Right forelimb (tissue), 1 donor: Measurements from ENCODE around the gene KCNA5.
A peak's percentile ranks its signal among the peaks of the same experiment; 100 is the strongest.

Source experiments
- DNase-seq: peaks from one replicate; pipeline ENCODE4 v3.0.0-alpha.2; 2018

KCNA5 gene

DNA sequence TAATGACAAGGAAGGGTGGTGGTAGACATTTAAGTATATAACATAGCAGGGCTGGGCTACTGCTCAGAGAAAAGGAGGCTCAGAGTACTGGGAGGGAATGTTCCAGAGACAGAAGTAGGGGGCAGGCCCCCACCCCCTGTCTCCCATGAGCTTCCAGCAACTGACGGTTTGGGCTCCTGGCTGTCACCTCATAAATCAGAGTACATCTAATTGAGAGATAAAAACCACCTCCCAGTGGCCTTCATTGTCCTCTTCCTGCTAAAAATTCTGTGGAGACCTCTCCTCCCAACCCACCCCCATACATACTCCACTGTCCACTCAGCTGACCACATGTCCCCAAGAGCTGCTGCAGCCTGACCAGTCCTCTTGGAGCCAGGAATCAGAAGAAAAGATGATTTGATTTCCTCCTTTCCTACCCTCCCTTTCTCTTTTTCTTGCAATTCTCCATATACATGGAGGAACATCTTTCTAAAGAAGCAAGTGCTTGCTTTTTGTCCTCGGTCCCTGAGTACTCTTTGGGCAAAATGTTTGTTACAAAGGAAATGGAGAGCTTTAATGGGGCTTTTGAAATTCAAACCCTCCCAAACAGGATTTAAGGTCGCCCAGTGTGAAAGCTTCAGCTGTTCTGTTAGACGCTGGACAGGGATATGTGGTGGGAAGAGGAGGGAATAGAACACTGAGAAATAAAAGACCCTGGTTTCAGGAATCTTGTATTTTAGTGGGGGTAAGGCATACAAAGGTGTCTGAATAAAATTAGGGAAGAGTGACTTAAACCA is 16.4 kb upstream of the KCNA5 start:
- DNase-seq: no peak

- no peak for DNase-seq
Observed at GRCh38 chr12:5030066-5030465, 13.6 kb upstream of the KCNA5 start.

- DNase-seq: no peak
Observed at GRCh38 chr12:5031242-5031641, 12.4 kb upstream of the KCNA5 start.

DNA sequence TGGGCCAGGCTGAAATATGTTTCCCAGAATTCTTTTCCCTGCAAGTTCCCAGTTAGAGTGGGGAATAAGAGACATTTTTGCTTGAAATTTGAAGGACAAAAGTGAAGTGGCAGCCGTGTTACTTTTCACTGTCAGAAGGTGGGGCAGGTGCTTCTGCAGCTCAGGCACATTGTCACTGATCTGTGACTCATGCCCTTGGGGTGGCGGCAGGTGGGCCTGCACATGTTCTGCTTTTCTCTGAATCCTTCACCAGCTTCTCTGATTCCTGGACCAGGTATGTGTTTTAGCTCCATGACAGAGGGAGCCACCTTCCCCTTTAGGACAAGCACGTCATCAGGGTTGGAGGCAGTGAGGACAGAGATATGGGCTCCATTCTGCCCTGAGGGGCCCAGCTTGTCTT is 11.7 kb upstream of the KCNA5 start:
- no peak for DNase-seq

DNA sequence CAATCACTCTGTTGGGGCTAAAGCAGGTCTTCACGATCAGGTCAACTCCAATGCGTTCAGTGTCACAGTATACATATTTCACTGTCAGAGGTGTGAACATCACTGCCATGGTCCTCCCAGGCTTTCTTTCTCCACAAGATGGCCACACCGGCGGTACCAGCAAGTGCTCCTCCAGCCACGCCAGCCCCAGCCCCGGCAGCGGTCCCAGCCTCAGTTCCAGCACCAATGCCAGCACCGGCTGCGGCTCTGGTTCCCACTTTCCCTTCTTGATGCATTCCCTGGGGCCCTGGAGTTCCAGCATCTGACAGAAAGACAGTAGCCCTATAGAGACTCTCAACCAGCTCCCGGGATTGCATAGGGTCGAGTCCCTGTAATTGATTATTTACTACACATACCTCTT is 10.9 kb upstream of the KCNA5 start:
- no peak for DNase-seq

DNA sequence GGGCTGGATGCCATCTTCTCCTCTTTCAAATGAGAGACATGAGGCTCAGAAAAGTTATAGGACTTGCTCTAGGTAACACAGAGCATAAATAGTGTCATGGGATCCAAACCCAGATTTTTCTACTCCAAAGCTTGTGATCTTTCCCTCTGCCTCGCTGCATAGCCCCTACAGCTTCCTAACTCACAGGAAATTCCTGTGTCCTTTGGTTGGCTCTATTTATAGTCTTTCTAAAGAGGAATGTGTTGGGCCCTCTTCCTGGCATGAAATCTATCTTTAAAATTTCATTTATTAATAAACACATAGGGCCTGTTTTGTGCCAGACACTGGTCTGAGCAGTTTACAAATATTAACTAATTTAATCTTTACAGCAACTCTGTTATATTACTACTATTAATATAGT is 9.8 kb upstream of the KCNA5 start:
- DNase-seq: no peak

- DNase-seq: no peak
Observed at GRCh38 chr12:5034603-5035002, 9.1 kb upstream of the KCNA5 start.

GRCh38 chr12:5035618-5036017 is 8.1 kb upstream of the KCNA5 start:
- DNase-seq: no peak

DNA sequence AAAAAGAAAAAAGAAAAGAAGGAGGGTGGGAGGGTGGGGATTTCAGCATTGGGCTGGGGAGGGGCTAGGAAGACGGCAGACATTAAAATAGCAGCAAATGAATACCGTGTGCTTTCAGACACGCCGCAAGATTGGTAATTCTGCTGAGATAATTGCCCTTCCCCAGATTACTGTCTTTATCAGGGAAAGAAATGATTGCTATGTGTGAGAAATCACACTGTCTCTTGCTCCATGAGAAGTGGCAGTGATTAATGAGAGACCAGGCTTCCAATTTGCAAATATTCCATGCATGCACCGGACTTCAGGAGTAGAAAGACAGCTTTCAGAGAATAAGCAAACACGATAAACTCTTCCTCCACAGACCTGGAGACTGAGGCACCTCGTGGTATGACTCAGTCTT is 7.6 kb upstream of the KCNA5 start:
- no peak for DNase-seq

DNA sequence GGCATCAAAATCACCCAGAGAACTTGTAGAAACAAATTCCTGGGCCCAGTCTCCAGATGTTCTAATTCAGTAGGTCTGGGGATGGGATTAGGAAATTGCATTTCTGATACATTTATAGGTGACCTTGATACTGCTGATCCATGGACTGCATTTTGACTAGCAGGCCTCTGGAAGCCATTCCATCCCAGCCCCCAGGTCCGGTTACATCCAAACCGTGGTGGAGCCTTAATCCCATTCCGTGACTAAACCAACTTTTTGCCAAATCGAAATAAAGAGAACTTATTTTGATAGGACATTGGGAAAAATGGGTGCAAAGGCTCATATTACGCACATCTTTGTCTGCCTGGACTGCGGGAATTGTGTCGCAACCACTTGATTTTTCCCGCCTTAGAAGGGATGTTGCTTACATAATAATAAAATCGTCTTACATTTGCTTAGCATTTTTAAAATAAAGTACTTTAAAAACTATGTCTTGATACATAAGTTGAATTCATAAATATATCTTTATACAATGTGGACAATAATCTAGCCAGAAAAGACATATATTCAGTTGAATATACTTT is 5.8 kb upstream of the KCNA5 start:
- DNase-seq: no peak

DNA sequence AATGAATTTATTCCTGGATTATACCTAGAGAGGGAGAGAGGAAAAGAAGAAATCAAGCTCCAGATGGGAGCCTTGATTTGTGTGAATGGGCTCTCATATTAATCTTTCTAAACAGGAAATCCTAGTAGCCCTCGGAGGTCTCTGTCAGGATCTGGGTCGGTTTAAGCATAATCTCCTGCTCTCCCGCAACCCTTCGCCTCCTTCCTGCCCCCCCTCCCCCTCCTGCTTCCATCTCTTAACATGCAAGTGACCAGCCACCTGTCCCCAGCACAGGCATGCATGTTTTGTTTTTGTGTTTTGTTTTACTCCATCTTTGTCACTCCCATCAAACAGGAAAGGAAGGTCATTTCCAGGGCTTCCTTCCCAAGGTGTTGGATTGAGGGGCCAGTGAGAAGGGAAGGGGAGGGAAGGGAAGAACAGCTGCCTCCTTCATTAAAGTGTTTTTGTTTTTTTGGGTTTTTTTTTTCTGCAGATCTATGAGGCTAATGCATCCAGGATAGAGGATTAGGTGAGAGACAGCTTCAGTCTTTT is 4.8 kb upstream of the KCNA5 start:
- DNase-seq: no peak

DNA sequence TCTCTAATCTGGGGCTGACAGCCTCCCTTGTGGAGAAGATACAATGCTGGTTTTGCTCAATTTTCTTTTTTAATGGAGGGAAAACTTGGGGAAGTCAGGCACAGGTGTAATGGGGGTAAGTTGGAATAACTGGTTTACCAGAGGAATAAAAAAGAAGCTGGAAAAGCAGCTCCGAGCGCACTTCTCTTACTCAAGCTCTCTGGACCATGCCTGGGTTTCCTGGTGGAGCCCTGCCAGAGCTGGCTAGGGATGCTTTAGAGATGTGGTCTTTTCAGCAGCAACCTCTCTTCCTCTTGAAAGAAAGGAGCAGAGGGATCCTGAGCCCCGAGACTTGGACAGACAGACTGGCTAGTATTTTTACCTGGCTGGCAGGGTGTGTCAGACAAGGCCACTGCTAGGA is 3.9 kb upstream of the KCNA5 start:
- no peak for DNase-seq

- no peak for DNase-seq
Observed at GRCh38 chr12:5040368-5040767, 3.3 kb upstream of the KCNA5 start.

DNA sequence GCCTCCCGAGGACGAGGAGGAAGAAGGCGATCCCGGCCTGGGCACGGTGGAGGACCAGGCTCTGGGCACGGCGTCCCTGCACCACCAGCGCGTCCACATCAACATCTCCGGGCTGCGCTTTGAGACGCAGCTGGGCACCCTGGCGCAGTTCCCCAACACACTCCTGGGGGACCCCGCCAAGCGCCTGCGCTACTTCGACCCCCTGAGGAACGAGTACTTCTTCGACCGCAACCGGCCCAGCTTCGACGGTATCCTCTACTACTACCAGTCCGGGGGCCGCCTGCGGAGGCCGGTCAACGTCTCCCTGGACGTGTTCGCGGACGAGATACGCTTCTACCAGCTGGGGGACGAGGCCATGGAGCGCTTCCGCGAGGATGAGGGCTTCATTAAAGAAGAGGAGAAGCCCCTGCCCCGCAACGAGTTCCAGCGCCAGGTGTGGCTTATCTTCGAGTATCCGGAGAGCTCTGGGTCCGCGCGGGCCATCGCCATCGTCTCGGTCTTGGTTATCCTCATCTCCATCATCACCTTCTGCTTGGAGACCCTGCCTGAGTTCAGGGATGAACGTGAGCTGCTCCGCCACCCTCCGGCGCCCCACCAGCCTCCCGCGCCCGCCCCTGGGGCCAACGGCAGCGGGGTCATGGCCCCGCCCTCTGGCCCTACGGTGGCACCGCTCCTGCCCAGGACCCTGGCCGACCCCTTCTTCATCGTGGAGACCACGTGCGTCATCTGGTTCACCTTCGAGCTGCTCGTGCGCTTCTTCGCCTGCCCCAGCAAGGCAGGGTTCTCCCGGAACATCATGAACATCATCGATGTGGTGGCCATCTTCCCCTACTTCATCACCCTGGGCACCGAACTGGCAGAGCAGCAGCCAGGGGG is 979 bp downstream of the KCNA5 start:
- no peak for DNase-seq

DNA sequence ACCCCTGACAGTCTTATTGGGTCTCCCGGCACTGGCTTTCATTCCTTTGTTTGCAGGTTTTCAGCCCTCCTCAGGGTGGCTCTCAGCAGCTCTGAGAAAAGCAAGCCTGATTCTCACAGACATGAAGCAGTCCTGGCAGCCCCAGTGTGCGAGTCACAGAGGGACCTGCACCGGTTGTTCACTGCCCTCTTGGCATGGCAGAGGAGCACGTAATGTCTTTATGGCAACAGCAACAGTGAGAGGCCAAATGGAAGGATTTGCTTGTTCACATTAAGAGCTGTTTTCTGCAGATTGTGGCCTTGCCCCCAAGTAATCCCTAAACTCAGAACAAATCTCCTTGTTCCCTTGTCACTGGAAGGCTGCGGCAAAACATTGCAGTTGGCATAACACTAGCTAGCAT is 3.4 kb downstream of the KCNA5 start:
- DNase-seq: peak; percentile 66

- no peak for DNase-seq
Observed at GRCh38 chr12:5047729-5048128, 4.0 kb downstream of the KCNA5 start.

DNA sequence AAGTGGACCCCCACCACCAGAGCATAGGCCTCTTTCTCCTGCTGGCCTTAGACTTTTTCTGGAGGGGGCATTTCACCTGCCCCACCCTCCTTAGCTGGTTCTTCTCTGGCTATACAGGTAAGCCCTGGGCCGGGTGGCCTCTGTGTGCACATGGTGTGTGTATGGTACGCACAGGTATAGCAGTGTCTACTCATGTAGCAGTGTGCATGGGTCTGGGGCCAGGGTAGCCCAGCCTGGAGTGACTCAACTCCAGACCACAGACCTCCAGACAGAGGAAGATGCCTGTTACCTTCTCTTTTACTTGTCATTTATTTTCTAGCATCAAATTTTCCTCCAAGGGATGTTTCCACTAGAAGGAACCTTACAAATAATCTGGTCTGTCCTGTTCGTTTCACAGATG is 6.9 kb downstream of the KCNA5 start:
- DNase-seq: no peak

DNA sequence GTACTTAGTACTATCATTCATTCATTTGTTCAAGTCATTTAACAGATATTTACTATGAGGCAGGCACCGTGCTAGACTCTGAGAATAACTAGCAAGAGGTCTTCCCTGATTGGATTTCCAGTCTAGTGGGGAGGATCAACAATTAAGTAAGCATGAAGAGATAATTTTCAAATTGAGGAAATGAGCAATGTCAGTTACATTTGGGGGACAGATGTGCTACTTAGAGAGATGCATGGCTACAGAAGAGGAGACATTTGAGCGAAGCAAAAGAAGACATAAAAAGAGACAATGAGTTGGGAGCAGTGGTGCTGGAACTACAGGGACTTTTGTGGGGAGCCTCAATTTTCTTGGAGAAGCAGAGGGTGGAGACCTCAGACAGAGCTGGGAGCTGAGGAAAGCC is 7.7 kb downstream of the KCNA5 start:
- no peak for DNase-seq

DNA sequence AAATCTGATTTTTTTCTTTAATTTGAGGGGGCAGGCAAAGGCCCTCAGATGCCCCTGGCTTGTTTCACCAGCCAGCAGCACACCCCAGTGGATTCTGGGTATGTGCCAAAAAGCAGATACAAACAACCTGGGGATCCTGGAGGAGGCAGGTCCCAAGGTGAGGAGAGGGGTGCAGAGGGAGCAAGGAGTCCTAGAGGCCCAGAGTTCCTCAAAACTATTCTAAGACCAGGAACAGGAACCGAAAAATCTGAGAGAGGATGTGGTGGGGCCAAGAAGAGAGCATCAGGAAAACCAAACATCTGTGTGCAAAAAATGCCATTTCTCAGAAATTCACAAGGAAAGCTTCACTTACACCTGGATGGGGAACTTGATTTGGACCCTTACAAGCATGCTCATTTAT is 8.2 kb downstream of the KCNA5 start:
- DNase-seq: no peak

GRCh38 chr12:5052348-5052747 is 8.7 kb downstream of the KCNA5 start:
- no peak for DNase-seq

DNA sequence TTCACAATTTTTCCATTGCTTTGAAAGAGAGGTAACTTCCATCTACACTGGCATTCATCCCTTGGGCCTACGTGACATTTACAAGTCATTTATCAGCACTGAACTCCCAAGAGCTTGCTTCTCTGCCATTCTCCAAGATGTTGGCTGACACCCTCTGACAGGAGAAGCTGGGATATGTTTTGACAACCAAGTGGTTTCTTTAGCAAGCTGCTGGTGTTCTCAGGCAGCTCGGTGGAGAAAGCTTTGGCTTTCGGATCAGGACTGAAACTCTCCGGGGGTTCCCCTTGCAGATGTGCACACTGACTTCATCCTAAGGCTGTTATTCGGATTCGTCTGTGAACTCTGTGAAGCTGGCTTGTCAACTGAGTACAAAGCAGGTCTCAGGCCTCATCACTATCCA is 15.7 kb downstream of the KCNA5 start:
- DNase-seq: no peak

- no peak for DNase-seq
Observed at GRCh38 chr12:5060958-5061357, 17.3 kb downstream of the KCNA5 start.

DNA sequence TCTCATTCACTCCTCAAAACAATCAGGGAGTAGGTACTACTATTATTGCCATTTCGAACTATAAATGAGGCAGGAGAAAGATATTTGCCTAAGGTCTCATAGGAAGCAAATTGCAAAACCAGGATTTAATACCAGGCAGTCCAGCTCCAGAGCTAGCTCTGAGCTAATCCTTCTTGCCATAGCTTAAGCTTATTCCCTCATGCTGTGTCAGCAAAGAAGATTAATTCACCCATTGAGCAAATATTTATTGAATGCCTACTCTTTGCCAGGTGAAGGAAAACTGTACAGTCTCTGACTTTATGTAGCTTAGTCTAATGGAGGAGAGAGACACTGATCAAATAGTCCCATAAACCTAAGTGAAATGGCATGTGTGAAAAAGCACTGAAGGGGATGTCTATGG is 19.5 kb downstream of the KCNA5 start:
- no peak for DNase-seq
